Motor neuron (in vitro differentiated cells): ENCODE data around the gene GALNT7. TPM values are rescaled to one million over a fixed set of nuclear protein-coding genes. Genes with fewer than 3 reads are reported as not detected.
"Not testable (repeated sequence)": the region's sequence is repeated elsewhere in the genome, so short reads cannot be mapped to it uniquely, and the experiment has no call there.

Source experiments
- ATAC-seq, 8 experiments: fragments of 200-7000 bp; cut with Tn5 transposase; replicated peaks in 6 of 8; 2 replicates each; pipeline ENCODE4 v1.8.0; 2021; ENCODE audit warnings: mild to moderate bottlenecking in 8 of 8, moderate library complexity in 8 of 8
- H3K27ac ChIP-seq, 2 donors: fragments of 250-450 bp; sonication (Bioruptor Pico); 2 replicates each; pipeline ENCODE4 v1.9.0; 2021; ENCODE audit warnings: antibody characterized with exemption in 2 of 2, mild to moderate bottlenecking in 2 of 2, moderate library complexity in 1 of 2
- H3K4me1 ChIP-seq, 2 donors: fragments of 250-450 bp; sonication (Bioruptor Pico); replicated peaks in 1 of 2; 2 replicates each; pipeline ENCODE4 v1.6.1; 2021; ENCODE audit warnings: antibody characterized with exemption in 2 of 2, mild to moderate bottlenecking in 2 of 2, moderate library complexity in 1 of 2
- H3K4me3 ChIP-seq, 5 donors: fragments of 250-450 bp; sonication (Bioruptor Pico); 2 replicates each; pipeline ENCODE4 v1.9.0; 2021; ENCODE audit warnings: antibody characterized with exemption in 5 of 5, mild to moderate bottlenecking in 5 of 5, moderate library complexity in 4 of 5
- WGBS, 10 experiments: fragments of 450-650 bp; shearing (Covaris generic); methylation state at CpG; one replicate each; pipeline ENCODE4 v1.0.0; 2022; 5-methylcytosine and 5-hydroxymethylcytosine counted together
- in situ Hi-C, 9 experiments: fragments of 400-800 bp; cut with MboI; loops; one replicate each; pipeline ENCODE4 v1.15.0; 2021; ENCODE audit warnings: low sequenced_read_pairs in 9 of 9, low pct_unique_long_range_greater_than_20kb in 2 of 9; ENCODE audit not compliant: unreplicated experiment in 9 of 9
- total RNA-seq, 8 experiments: library from RNA; unstranded; fragments of 300-600 nt; gene quantifications; 2 replicates each; pipeline versions ENCODE4 v1.2.3 to v1.2.4, GENCODE V29; 2022

The GALNT7 gene
- total RNA-seq, 8 experiments from 2014 or later, result 10.4 to 39.5 (median 28.5) TPM

DNA sequence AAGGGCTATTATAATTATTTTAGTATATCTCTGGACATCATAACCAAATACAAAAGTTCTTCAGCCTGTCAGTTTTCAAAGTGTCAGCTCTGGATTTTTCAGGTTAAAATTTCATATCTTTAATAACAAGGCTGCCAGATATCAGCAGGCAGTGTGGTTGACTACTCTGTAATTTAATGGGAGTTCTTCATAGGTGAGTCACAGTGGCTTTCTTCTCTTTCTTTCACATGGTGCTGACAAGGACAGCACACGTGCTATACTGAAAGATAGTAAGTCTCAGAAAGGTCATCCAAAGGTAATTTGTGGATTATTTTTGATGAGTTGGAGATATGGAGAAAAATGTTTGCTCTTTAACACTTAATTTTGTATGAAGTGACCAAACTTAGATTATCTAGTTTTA, 43.2 kb downstream of the GALNT7 start:
- no peak overlapping the region for H3K27ac ChIP-seq
- no peaks in the 10 kb centered on the region for H3K4me1 ChIP-seq
- 0 to 67% (median 55%) methylated on average over 1 of the region's 1 CpG; no CpG with 5 or more reads in 4 of the 10 experiments for WGBS, 10 experiments
- in situ Hi-C loops, result no loop called here
- no peak overlapping the region for H3K4me3 ChIP-seq
- peak in 6 of 8 experiments; percentile 29 to 91 (median 78) for ATAC-seq

GRCh38 chr4:173212379-173212778, 43.8 kb downstream of the GALNT7 start:
- no peak for ATAC-seq
- H3K4me3 ChIP-seq, result no peak overlapping the region
- no peaks in the 10 kb centered on the region for H3K4me1 ChIP-seq
- in situ Hi-C loops, result no loop called here
- H3K27ac ChIP-seq, result no peak overlapping the region
- 10 to 83% (median 39%) methylated on average over 1 of the region's 1 CpG; no CpG with 5 or more reads in 2 of the 10 experiments for WGBS, 10 experiments

DNA sequence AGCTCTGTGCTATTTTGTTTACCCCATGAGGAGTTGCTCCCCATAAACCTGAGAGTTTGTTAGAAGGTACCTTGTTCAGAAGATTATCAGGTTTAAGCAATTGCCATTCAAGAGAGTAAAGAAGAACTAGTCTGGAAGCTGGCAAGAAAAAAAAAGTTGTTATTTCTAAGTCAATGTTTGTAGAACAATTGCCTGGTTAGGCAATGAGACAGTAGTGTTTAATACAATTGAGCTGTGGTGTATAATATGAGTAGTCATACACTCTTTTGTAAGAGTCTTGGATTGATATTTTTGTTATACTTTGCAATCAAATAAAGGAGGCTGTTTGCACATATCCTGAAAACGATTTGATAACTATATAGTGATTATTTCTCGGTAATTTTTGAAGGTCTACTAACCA, 44.7 kb downstream of the GALNT7 start:
- in situ Hi-C loops, result no loop called here
- no peak overlapping the region for H3K4me3 ChIP-seq
- no peak overlapping the region for H3K27ac ChIP-seq
- H3K4me1 ChIP-seq, result no peaks in the 10 kb centered on the region
- ATAC-seq, result no peak
- 75 to 100% (median 94%) methylated on average over 1 to 2 of the region's 2 CpGs for WGBS, 10 experiments

- Histone ChIP-seq H3K27ac (no peak overlapping the region), H3K4me1 (no peaks in the 10 kb centered on the region), H3K4me3 (no peak overlapping the region)
- WGBS, 10 experiments, result 80 to 100% (median 89%) methylated on average over 1 of the region's 1 CpG; no CpG with 5 or more reads in 1 of the 10 experiments
- ATAC-seq, result no peak
- in situ Hi-C loops, result no loop called here
These were observed 45.6 kb downstream of the GALNT7 start for GRCh38 chr4:173214231-173214630.

- ATAC-seq, result no peak
- Histone ChIP-seq H3K27ac (no peak overlapping the region), H3K4me1 (no peaks in the 10 kb centered on the region), H3K4me3 (no peak overlapping the region)
- in situ Hi-C loops, result no loop called here
- 55 to 100% (median 100%) methylated on average over 1 to 2 of the region's 2 CpGs; no CpG with 5 or more reads in 4 of the 10 experiments for WGBS, 10 experiments
These were observed 46.0 kb downstream of the GALNT7 start for GRCh38 chr4:173214661-173215060.

DNA sequence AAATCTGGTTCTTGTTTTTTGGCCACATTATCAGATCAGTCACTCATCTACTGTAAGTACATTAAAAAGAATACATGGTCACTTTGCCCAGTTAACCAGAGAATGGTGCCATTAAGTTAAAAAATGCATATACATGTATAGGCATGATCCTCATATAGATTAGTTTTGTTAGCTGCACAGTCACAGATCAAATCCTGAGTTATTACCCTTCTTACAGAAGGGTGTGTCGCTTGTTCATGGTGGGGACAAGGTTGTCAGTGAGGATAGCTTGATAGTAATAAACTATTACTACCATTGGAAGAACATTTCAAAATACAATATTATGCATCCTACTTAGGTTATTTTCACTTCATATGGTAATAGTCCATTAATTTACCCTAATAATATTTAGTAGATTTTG, 48.5 kb downstream of the GALNT7 start:
- in situ Hi-C loops, result no loop called here
- 100% methylated on average over 1 of the region's 1 CpG; no CpG with 5 or more reads in 5 of the 10 experiments for WGBS, 10 experiments
- no peaks in the 10 kb centered on the region for H3K4me1 ChIP-seq
- no peak for ATAC-seq
- no peak overlapping the region for H3K27ac ChIP-seq
- H3K4me3 ChIP-seq, result no peak overlapping the region

GRCh38 chr4:173217727-173218126, 49.1 kb downstream of the GALNT7 start:
- no peak overlapping the region for H3K27ac ChIP-seq
- no peaks in the 10 kb centered on the region for H3K4me1 ChIP-seq
- ATAC-seq, result peak in 2 of 8 experiments; percentile 69 to 70
- in situ Hi-C loops, result no loop called here
- 42 to 100% (median 91%) methylated on average over 1 to 2 of the region's 2 CpGs for WGBS, 10 experiments
- H3K4me3 ChIP-seq, result no peak overlapping the region

DNA sequence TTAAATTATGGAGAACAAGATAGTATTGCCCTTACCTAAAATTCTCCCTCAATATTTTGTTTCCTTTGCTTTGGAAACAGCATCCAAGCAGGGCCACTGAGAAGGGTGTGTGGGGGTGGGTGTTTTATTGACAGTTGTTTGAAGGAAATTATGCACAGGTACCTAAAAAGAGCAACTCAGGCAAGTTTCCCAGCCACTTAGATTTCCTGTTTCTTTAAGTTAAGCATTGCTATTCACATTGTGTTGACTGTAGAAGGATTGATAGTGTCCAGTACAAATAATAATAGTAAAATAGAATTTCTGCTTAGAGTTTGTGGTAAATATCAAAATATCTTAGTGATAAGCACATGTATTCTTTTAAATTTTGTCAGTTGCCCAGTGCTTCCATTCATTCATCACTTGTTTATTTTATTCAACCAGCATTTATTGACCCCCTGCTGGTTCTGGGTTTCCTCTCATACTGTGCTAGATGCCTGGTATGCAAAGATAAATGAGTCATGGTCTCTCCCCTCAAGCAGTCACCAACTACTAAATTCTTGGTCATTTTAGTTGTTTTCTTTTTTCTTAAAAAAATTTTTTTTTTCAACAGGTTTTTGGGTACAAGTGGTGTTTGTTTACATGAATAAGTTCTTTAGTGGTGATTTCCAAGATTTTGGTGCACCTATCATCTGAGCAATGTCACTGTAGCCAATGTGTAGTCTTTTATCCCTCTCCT, 50.0 kb downstream of the GALNT7 start:
- in situ Hi-C loops, result no loop called here
- H3K4me1 ChIP-seq, result no peaks in the 10 kb centered on the region
- ATAC-seq, result peak in 2 of 8 experiments; percentile 61 to 92
- H3K4me3 ChIP-seq, result no peak overlapping the region
- H3K27ac ChIP-seq, result no peak overlapping the region

DNA sequence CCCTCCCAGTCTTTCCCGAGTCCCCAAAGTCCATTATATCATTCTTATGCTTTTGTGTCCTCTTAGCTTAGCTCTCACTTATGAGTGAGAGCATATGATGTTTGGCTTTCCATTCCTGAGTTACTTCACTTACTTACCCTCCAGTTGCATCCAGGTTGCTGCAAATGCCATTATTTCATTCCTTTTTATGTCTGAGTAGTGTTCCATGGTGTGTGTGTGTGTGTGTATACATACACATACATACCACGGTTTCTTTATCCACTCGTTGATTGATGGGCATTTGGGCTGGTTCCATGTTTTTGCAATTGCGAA, 50.5 kb downstream of the GALNT7 start:
- H3K4me1 ChIP-seq, ATAC-seq, H3K27ac ChIP-seq, in situ Hi-C loops, H3K4me3 ChIP-seq: not testable (repeated sequence)
- WGBS, 10 experiments, result 75 to 100% (median 90%) methylated on average over 1 to 4 of the region's 4 CpGs

DNA sequence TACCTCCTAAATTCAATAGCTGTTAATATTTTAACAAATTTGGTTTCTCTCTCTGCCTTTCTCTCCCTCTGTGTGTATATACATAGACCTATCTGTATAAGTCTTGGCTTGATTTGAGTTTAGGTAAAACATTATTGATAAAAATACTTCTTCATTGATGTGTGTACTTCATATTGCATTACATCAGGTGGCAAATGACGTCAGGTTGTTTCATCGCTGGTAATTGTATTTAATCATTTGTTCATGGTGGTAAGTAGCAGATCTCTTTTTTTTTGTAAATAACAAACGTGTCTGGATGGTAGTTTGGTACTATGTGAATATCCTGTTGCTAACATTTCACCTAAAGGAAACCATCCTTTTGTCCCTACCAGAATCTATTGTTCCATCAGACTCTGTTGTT, 55.1 kb downstream of the GALNT7 start:
- peaks cover 3 to 16% of the 10 kb centered on the region in 2 donors for H3K4me1 ChIP-seq
- no peak overlapping the region for H3K27ac ChIP-seq
- 67 to 94% (median 83%) methylated on average over 1 to 3 of the region's 3 CpGs; no CpG with 5 or more reads in 1 of the 10 experiments for WGBS, 10 experiments
- in situ Hi-C loops, result no loop called here
- H3K4me3 ChIP-seq, result no peak overlapping the region
- ATAC-seq, result no peak

DNA sequence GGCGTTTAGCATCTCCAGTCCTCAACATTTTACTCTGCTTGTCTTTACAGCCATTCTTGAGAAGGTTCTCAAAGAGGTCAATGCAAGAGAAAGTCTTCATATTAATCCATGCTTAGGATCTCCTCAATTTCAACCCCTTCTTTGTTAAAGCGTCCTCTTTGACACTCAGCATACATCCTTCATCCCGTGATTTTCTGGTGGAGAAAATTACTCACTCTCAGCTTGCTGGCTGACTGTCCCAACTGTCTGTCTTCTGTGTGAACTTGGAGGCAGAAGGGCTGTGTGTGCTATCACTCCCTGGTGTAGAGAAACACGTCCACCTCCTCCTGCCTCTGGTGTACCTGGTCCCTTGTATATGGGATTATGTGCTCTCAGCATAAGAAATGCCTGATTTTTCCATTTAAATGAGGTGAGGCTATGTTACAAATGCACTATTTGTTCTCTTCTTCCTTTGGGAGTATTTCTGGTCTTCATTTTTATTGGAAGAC, 57.8 kb downstream of the GALNT7 start:
- peaks cover 7 to 23% of the 10 kb centered on the region in 2 donors for H3K4me1 ChIP-seq
- no peak overlapping the region for H3K4me3 ChIP-seq
- in situ Hi-C loops, result no loop called here
- ATAC-seq, result no peak
- WGBS, 10 experiments, result 72 to 100% (median 88%) methylated on average over 1 to 4 of the region's 4 CpGs
- no peak overlapping the region for H3K27ac ChIP-seq

DNA sequence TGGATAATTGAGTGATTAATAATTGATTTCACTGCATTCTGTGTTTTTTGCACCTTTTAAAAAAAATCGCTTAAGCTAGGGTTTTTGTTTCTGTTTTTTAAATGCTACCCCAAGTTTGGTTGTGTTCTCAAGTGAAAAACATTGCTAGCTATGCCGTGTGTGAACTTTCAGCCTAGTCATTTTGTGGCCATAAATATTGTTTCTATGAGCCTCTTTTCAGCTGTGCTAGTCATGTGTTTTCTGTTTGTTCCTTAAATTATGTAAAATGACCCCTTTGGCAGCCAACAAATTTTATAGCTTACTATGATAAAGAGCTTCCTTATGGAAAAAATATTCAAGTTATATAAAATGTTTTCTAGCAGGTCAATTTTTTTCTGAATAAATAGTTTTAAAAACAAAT, 59.1 kb downstream of the GALNT7 start:
- Histone ChIP-seq H3K4me1 (peaks cover 7 to 29% of the 10 kb centered on the region in 2 donors), H3K4me3 (no peak overlapping the region), H3K27ac (no peak overlapping the region)
- in situ Hi-C loops, result no loop called here
- 44 to 93% (median 67%) methylated on average over 1 to 2 of the region's 2 CpGs; no CpG with 5 or more reads in 1 of the 10 experiments for WGBS, 10 experiments
- peak in 2 of 8 experiments; percentile 46 to 52 for ATAC-seq

DNA sequence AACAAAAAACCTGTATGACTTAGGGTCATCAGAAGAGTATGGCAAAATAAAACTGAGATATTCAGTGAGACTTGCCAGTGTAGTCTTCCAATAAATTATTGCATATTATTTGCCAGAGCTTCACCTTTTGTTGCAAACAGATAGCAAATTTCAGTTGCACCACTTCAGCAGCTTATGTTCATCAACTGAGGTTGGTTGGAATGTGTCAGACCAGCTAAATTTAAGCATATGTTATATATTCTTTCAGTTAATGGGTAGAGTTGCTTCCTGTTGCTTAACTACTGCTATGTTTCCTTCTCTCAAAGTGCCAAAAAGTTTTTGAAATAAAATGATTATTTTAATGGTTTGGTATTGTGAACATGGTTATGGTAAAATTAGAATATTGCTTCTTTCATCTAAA, 61.5 kb downstream of the GALNT7 start:
- no peak overlapping the region for H3K27ac ChIP-seq
- H3K4me1 ChIP-seq, result peaks cover 7 to 29% of the 10 kb centered on the region in 2 donors
- H3K4me3 ChIP-seq, result no peak overlapping the region
- in situ Hi-C loops, result no loop called here
- no peak for ATAC-seq

DNA sequence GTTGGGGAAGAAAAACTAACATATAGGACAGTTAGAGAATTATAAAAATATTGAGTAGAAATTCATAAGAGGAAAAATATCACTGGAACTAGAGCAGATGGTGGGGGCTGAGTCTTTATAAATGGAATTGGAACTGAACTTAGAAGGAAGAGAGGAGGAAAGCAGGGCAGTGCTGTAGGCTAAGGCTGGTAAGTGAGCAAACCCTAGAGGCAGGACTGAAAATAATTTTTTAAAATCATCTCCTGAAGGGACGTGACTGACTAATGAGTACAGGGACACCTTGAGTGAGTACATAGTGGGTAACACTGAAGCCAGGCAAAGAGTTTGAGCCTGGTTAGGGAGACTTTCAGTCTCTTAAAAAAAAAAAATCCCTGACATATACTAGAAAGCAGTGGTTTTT, 63.3 kb downstream of the GALNT7 start:
- ATAC-seq, result peak in 6 of 8 experiments; percentile 24 to 79 (median 46)
- H3K27ac ChIP-seq, result no peak overlapping the region
- H3K4me1 ChIP-seq, result peaks cover 7 to 35% of the 10 kb centered on the region in 2 donors
- no peak overlapping the region for H3K4me3 ChIP-seq
- in situ Hi-C loops, result no loop called here
- WGBS, 10 experiments, result 64 to 100% (median 89%) methylated on average over 1 of the region's 1 CpG; no CpG with 5 or more reads in 3 of the 10 experiments
